ENCODE data around the gene SLC6A3.

Gene SLC6A3

DNA sequence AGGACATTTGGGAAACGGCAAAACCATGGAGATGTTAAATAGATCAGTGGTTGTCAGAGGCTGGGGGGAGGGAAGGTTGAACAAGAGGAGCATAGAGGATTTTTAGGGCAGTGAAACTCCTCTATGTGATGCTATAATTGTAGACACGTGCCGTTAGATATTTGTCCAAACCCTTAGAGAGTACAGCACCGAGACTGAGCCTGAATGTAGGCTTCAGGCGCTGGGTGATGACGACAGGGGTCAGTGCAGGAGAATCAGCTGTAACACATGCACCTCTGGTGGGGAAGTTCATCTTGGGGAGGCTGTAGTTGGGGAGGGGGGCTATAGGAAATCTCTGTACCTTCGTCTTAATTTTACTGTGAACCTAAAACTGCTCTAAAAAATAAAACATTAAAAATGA is 78.1 kb downstream of the SLC6A3 start:
- H3K9ac ChIP-seq = no peak overlapping the region
- no peak overlapping the region for H3K4me3 ChIP-seq (IDR thresholded peaks at IDR 0.05; ENCODE audit: insufficient read depth, low read depth, low read length)
- no peak overlapping the region for H3K27ac ChIP-seq
- no peaks in the 10 kb centered on the region; the same call in 1 of the 2 replicates for H3K27me3 ChIP-seq (ENCODE audit: insufficient read depth, low read depth)
- no peaks in the 10 kb centered on the region for H4K20me1 ChIP-seq (ENCODE audit: insufficient read depth)
- no peak overlapping the region for H3K4me2 ChIP-seq
- H3K4me1 ChIP-seq (ENCODE audit: low read depth, poor library complexity, severe bottlenecking) = no peaks in the 10 kb centered on the region
- no peaks in the 10 kb centered on the region for H3K79me2 ChIP-seq (ENCODE audit: insufficient read depth, low read depth)
- no peak overlapping the region for H2AFZ ChIP-seq (ENCODE audit: low read depth)
- TF ChIP-seq, protein P1, sequence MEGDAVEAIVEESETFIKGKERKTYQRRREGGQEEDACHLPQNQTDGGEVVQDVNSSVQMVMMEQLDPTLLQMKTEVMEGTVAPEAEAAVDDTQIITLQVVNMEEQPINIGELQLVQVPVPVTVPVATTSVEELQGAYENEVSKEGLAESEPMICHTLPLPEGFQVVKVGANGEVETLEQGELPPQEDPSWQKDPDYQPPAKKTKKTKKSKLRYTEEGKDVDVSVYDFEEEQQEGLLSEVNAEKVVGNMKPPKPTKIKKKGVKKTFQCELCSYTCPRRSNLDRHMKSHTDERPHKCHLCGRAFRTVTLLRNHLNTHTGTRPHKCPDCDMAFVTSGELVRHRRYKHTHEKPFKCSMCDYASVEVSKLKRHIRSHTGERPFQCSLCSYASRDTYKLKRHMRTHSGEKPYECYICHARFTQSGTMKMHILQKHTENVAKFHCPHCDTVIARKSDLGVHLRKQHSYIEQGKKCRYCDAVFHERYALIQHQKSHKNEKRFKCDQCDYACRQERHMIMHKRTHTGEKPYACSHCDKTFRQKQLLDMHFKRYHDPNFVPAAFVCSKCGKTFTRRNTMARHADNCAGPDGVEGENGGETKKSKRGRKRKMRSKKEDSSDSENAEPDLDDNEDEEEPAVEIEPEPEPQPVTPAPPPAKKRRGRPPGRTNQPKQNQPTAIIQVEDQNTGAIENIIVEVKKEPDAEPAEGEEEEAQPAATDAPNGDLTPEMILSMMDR (conservative IDR thresholded peaks at IDR 0.05; ENCODE audit: low read depth, low read length) = no peak
- H3K36me3 ChIP-seq (ENCODE audit: insufficient read depth) = no peaks in the 10 kb centered on the region

DNA sequence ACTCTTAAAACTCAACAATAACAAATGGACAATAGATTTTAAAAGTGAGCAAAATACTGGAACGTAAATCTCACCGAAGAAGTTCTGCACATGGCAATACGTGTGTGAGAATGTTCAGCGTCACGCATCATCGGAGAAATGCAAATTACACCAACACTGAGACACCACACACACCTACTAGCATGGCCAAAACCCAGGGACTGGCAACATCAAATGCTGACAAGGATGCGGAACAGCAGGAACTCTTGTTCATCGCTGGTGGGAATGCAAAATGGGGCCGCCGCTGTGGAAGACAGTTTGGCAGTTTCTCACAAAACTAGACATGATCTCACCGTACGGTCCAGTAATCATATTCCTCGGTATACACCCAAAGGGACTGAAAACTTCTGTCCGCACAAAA is 78.7 kb downstream of the SLC6A3 start:
- Histone ChIP-seq H3K27ac (no peak overlapping the region), H3K36me3 (ENCODE audit: insufficient read depth) (no peaks in the 10 kb centered on the region), H3K4me2 (no peak overlapping the region), H3K9ac (no peak overlapping the region), H4K20me1 (ENCODE audit: insufficient read depth) (no peaks in the 10 kb centered on the region), H3K4me1 (ENCODE audit: low read depth, poor library complexity, severe bottlenecking) (no peaks in the 10 kb centered on the region), H3K4me3 (IDR thresholded peaks at IDR 0.05; ENCODE audit: insufficient read depth, low read depth, low read length) (no peak overlapping the region), H3K27me3 (ENCODE audit: insufficient read depth, low read depth) (no peaks in the 10 kb centered on the region; the same call in 1 of the 2 replicates), H3K79me2 (ENCODE audit: insufficient read depth, low read depth) (no peaks in the 10 kb centered on the region), H2AFZ (ENCODE audit: low read depth) (no peak overlapping the region)
- TF ChIP-seq, protein P1 (conservative IDR thresholded peaks at IDR 0.05; ENCODE audit: low read depth, low read length) = no peak

DNA sequence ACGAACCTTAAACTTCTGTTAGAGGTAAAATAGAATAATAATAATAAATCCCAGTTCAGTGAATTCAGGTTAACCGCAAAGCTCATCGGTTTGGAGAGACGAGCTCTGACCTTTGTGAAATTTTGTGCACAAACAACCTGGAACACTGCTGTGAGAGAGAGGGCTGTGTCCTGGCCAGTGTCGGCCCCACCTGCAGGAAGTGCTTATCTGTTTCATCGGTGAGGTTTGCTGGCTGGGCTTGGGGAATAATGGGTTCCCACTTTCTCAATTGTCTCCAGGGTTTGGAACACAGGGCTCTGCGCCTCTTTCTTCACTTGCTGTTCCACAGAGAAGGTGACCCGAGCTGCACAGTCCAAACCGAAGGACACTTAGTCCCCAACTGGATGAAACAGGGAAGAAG is 81.0 kb downstream of the SLC6A3 start:
- TF ChIP-seq, protein P1 (conservative IDR thresholded peaks at IDR 0.05; ENCODE audit: low read depth, low read length) = no peak
- no peak overlapping the region for H2AFZ ChIP-seq (ENCODE audit: low read depth)
- H3K27me3 ChIP-seq (ENCODE audit: insufficient read depth, low read depth) = no peaks in the 10 kb centered on the region; the same call in 1 of the 2 replicates
- H3K36me3 ChIP-seq (ENCODE audit: insufficient read depth) = no peaks in the 10 kb centered on the region
- H3K27ac ChIP-seq = no peak overlapping the region
- H3K9ac ChIP-seq = no peak overlapping the region
- H3K4me1 ChIP-seq (ENCODE audit: low read depth, poor library complexity, severe bottlenecking) = no peaks in the 10 kb centered on the region
- no peak overlapping the region for H3K4me3 ChIP-seq (IDR thresholded peaks at IDR 0.05; ENCODE audit: insufficient read depth, low read depth, low read length)
- no peak overlapping the region for H3K4me2 ChIP-seq
- no peaks in the 10 kb centered on the region for H4K20me1 ChIP-seq (ENCODE audit: insufficient read depth)
- no peaks in the 10 kb centered on the region for H3K79me2 ChIP-seq (ENCODE audit: insufficient read depth, low read depth)

DNA sequence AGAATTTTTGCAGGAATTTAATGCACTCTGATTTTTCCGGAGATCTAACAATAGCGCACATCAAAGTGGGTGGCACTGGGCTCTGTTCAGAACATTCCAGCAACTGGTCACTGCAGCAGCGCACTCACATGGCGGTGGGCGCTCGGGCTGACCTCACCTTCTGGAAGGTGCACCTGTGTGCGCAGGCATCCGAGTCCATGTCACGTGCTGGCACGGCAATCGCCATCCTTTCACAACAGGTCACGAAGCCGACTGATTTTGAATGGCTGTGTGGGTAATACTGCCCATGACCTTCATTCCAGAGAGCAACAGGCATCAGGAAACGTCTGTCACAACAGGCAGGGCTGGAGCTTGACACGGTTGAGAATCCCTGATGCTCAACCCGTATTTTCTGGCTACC is 81.7 kb downstream of the SLC6A3 start:
- Histone ChIP-seq H3K4me1 (ENCODE audit: low read depth, poor library complexity, severe bottlenecking) (no peaks in the 10 kb centered on the region), H3K27ac (no peak overlapping the region), H4K20me1 (ENCODE audit: insufficient read depth) (no peaks in the 10 kb centered on the region), H2AFZ (ENCODE audit: low read depth) (no peak overlapping the region), H3K4me2 (no peak overlapping the region), H3K79me2 (ENCODE audit: insufficient read depth, low read depth) (no peaks in the 10 kb centered on the region), H3K9ac (no peak overlapping the region), H3K27me3 (ENCODE audit: insufficient read depth, low read depth) (no peaks in the 10 kb centered on the region; the same call in 1 of the 2 replicates), H3K4me3 (IDR thresholded peaks at IDR 0.05; ENCODE audit: insufficient read depth, low read depth, low read length) (no peak overlapping the region), H3K36me3 (ENCODE audit: insufficient read depth) (no peaks in the 10 kb centered on the region)
- TF ChIP-seq, protein P1 (conservative IDR thresholded peaks at IDR 0.05; ENCODE audit: low read depth, low read length) = no peak
